NCI-H2196 (cell line): ENCODE measurements around the gene LTV1.
"Not testable (repeated sequence)": the region's sequence is repeated elsewhere in the genome, so short reads cannot be mapped to it uniquely, and the experiment has no call there.

Source experiments
- DNase-seq: peaks from one replicate; lab custom pipeline; 2025; ENCODE audit not compliant: unreplicated experiment; lab: John Stamatoyannopoulos, UW

The LTV1 gene

DNA sequence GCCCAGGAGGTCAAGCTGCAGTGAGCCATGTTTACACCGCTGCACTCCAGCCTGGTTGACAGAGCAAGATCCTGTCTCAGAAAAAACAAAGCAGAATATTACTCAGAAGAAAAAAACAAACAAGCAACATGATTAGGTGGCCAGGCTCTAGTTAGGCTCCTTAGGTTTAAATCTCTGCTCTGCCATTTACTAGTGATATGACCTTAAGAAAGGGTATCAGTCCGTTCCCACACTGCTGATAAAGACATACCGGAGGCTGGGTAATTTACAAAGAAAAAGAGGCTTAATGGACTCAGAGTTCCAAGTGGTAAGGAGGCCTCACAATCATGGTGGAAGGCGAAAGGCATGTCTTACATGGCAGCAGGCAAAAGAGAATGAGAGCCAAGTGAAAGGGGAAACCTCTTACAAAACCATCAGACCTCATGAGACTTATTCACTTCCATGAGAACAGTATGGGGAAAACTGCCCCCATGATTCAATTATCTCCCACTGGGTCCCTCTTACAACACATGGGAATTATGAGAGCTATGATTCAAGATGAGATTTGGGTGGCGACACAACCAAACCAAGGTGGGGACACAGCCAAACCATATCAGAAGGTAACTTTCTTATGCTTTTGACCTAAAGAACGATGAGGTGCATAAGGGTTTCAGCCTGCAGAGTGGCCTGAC, 2.4 kb upstream of the LTV1 start:
- no peak for DNase-seq

- DNase-seq, result peak; percentile 65
Measured at GRCh38 chr6:143842461-143842901, 657 bp upstream of the LTV1 start.

- no peak for DNase-seq
Measured at GRCh38 chr6:143843677-143843999, 500 bp downstream of the LTV1 start.

GRCh38 chr6:143844006-143844405, 868 bp downstream of the LTV1 start:
- no peak for DNase-seq

DNA sequence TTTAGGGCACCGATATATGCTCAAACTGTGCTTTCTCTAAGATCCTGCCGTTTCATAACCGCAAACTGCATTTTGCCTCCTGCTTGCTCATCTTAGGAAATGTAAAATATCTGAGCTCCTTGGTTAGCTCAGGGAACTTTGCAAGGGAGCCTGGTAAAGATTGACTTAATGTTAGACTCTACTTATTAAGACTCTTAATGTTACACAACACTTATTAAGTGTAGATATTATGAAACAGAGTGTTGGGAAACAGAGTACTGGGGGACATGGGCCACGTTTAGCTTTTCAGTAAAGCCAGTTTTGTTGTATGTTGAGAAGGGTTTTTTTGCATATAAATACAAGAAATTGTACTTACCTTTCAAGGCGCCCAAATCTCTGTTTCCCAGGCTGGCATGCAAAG, 1.9 kb downstream of the LTV1 start:
- no peak for DNase-seq

DNA sequence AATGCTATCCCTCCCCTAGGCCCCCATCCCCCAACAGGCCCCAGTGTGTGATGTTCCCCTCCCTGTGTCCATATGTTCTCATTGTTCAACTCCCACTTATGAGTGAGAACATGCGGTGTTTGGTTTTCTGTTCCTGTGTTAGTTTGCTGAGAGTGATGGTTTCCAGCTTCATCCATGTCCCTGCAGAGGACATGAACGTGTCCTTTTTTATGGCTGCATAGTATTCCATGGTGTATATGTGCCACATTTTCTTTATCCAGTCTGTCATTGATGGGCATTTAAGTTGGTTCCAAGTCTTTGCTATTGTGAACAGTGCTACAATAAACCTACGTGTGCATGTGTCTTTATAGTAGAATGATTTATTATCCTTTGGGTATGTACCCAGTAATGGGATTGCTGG, 8.6 kb downstream of the LTV1 start:
- DNase-seq, result not testable (repeated sequence)

DNA sequence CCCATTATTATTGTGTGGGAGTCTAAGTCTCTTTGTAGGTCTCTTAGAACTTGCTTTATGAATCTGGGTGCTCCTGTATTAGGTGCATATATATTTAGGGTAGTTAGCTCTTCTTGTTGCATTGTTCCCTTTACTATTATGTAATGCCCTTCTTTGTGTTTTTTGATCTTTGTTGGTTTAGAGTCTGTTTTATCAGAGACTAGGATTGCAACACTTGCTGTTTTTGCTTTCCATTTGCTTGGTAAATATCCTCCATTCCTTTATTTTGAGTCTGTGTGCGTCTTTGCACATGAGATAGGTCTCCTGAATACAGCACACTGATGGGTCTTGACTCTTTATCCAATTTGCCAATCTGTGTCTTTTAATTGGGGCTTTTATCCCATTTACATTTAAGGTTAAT, 11.9 kb downstream of the LTV1 start:
- not testable (repeated sequence) for DNase-seq

DNA sequence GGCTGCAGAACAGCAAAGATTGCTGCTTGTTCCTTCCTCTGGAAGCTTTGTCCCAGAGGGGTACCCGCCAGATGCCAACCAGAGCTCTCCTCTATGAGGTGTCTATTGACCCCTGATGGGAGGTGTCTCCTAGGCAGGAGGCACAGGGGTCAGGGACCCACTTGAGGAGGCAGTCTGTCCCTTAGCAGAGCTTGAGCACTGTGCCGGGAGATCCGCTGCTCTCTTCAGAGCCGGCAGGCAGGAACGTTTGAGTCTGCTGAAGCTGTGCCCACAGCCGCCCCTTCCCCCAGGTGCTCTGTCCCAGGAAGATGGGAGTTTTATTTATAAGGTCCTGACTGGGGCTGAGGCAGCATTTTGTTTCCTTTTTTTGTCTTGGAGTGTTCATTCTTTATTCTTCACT, 13.6 kb downstream of the LTV1 start:
- DNase-seq, result not testable (repeated sequence)

DNA sequence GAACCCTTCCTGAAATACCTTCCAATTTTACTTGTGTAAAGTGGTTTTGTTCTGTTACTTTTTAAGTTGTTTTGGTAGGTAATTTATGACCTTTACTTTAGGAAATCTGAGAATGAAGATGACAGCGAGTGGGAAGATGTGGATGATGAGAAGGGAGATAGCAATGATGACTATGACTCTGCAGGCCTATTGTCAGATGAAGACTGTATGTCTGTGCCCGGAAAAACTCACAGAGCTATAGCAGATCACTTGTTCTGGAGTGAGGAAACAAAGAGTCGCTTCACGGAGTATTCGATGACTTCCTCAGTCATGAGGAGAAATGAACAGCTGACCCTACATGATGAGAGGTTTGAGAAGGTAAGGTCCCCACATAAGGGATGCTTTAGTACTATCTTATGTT, 14.5 kb downstream of the LTV1 start:
- no peak for DNase-seq

DNA sequence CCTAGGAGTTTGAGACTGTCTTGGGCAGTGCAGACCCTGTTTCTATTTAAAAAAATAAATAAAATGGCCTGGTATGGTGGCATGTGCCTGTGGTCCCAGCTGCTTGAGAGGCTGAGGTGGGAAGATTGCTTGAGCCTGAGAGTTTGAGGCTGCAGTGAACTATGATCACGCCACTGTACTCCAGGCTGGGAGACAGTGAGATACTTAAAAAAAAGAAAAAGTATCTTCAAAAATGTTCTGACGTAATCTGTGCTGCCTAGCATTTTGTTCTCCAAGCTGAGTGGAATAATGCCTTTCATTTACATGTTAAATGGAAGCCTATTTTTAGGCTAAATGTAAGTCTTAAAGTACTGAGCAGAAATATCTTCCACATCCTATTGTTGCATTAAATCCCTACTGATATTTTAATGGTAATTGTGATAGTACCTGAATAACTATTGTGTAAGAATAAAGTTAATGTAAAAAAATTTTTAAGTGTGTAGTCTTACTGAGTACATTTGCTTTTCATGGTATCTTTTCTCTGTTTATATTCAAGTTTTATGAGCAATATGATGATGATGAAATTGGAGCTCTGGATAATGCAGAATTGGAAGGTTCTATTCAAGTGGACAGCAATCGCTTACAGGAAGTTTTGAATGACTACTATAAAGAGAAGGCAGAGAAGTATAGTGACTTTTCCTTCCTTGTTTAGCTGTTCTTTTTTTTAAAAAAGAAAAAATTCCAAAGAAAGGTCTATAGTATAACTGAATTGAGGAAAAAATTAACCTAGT, 16.9 kb downstream of the LTV1 start:
- no peak for DNase-seq

DNA sequence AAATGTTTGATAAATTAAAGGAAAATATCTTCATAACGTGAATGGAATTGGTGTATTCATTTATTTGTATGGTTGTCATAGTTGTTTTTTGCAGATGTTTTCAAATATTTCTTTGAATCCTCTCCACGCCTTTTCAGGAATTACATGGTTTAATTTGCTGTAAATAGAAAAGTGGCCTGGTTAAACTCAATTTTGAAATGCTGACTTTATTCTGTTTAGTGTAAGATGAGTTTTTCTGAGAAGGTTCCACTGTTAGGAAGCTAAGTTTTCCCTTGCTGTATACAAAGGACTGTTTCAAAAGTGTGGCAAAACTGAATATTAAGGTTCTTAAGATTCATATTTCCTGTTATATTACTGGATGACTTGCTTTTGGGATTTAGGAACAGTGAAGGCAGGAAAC, 20.6 kb downstream of the LTV1 start:
- DNase-seq, result no peak

DNA sequence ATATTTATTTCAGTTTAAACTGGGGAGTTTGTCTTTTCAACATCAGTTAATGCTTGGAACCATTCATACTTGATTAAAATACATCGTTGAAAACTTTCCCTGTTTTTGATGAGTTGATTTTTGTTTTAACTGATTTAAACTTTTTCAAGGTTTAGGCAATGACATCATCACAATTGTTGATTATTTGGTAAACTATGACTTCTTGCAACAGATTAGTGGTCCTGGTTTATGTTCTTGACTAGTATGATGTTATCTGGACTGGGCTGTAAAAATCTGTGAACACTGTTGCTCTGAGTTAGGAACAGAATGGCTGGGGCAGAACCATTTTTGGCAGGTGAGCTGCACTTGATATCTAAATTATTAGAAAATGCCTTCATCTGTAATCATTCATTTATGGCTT, 21.1 kb downstream of the LTV1 start, which contains the start of gene ZC2HC1B:
Gene ZC2HC1B, plus strand, starts transcription at position 241 of the 400 bp plus-strand sequence. Its CDS starts 66 bp downstream, at position 307.
- no peak for DNase-seq

DNA sequence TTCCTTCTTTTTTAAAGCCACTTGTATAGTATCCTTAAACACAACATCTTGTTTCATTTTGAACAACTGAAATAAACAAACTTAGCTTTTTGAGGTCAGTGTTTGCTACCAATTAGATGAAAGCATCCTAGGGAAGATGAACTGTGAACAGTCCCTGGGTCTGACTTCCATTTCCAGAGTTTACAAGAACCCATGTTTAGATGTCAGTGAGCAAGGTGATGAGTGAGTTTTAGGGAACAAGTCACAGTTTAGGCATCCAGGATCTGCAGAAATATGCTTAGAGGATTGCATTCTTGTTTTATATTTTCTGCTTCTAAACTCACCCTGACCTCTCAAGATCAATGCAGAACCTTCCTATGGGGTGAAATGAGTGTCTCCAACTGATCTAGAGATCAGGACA, 24.1 kb downstream of the LTV1 start:
- no peak for DNase-seq

DNA sequence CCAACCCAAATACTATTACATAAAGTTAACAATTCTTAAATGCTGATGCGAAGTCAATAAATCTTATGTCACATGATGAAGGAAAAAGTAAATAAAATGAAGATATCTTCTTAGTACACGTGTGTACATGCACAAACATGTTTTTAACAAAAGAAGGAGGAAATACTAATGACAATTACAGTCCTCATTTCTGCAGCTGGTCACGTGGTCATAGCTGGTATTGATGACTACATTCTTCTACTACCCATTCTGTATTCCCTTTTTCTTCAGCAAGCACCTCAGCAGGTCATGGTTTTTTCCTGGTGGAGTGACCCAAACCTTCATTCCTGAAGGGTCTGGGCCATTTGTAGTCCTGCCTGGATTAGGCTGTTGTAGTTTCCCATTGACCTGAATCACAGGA, 25.7 kb downstream of the LTV1 start:
- DNase-seq, result not testable (repeated sequence)

DNA sequence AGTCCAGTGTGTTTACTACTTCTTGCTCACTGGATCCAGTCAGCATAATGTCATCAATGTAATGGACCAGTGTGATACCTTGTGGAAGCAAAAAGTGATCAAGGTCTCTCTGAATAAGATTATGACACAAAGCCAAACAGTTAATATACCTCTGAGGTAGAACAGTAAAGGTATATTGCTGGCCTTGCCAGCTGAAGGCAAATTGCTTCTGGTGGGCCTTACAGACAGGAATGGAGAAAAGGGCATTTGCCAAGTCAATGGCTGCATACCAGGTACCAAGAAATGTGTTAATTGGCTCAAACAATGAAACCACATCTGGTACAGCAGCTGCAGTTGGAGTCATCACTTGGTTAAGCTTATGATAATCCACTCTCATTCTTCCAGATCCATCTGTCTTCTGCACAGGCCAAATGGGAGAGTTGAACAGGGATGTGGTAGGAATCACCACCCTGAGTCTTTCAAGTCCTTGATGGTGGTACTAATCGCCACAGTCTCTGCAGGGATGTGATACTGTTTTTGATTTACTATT, 28.1 kb downstream of the LTV1 start:
- DNase-seq, result not testable (repeated sequence)

GRCh38 chr6:143872201-143872600, 29.1 kb downstream of the LTV1 start:
- no peak for DNase-seq

GRCh38 chr6:143873600-143873999, 30.5 kb downstream of the LTV1 start:
- not testable (repeated sequence) for DNase-seq

- DNase-seq, result not testable (repeated sequence)
Measured at GRCh38 chr6:143874503-143874902, 31.4 kb downstream of the LTV1 start.

DNA sequence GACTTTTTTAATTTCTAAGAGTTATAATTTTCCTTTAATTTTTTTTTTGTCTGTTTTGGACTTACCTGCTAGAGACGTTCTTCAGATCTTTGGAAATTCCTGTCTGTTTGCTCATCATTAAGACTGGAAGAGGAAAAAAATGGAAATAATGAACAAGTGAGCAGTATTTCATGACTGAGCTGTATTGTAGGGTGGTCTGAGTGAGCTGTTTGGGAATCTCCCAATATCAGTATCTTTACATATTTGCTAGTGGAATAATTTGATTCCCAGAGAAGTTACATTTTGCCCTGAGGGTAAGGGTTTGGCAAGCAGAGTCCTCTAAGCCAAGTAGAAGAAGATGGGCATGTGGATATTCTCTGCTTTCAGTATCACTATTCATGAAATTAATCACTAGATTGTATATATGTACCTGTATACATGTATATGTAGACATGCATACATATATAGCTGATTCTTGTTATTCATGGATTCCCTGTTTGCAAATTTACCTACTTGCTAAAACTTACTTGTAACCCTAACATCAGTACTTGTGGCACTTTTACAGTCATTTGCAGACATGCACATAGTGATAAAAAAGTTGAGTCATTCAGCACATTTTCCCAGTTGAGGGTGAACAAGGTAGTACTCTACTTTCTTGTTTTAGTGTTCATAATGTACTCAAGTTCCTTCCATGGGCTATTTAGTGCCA, 34.6 kb downstream of the LTV1 start:
- no peak for DNase-seq

- DNase-seq, result no peak
Measured at GRCh38 chr6:143878272-143878760, 35.2 kb downstream of the LTV1 start.

DNA sequence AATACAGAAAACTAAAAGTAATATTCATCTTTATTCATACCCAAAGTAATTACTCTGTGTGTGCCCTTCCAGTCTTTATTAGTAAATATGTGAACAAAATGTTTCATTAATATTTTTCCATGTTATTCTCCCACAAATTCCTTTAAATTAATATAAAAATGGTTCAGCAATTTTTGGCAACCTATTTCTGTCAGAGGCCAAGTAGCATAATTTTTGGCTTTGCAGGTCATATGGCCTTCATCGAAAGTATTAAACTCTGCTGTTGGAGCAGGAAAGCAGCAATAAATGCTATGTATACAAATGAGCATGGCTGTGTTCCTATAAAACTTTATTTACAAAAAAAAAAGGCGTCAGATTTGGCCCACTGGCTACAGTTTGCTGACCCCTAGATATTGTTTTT, 37.3 kb downstream of the LTV1 start:
- no peak for DNase-seq
